GM21447 (cell line): ENCODE results near the gene RHOT2.
A peak's percentile ranks its signal among the peaks of the same experiment; 100 is the strongest.

ENCODE experiments used
- ATAC-seq: cut with Tn5 transposase; IDR thresholded peaks from one replicate; pipeline ENCODE4 v1.9.1; 2021; ENCODE audit not compliant: unreplicated experiment

Gene RHOT2

DNA sequence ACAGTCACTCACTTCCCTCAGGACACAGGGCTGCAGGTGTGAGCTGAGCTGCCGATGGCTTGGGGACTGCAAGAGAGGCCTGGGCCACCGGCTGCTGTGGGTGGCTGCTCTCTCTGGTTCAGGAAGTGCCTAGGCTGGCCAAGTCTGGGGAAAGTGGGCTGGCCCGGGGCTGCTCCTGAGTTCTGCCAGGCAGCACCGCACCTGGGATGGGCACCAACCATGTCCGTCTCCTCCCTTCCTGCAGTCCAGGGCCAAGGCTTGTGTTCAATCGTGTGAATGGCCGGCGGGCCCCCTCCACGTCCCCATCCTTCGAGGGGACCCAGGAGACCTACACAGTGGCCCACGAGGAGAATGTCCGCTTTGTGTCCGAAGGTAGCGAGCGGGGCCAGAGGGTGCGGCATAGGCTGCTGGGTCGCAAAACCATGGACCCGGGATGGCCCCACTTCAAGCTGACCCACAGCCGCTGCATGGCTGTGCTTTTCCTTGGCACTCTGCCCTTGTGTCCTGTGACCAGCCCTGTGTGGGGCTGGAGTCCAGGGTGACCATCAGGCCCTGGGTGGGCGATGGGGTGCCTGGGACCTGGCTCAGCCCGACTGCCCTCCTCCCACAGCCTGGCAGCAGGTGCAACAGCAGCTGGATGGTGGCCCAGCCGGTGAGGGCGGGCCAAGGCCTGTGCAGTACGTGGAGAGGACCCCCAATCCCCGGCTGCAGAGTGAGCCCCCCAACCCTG, 20.6 kb upstream of the RHOT2 start:
- ATAC-seq: no peak

DNA sequence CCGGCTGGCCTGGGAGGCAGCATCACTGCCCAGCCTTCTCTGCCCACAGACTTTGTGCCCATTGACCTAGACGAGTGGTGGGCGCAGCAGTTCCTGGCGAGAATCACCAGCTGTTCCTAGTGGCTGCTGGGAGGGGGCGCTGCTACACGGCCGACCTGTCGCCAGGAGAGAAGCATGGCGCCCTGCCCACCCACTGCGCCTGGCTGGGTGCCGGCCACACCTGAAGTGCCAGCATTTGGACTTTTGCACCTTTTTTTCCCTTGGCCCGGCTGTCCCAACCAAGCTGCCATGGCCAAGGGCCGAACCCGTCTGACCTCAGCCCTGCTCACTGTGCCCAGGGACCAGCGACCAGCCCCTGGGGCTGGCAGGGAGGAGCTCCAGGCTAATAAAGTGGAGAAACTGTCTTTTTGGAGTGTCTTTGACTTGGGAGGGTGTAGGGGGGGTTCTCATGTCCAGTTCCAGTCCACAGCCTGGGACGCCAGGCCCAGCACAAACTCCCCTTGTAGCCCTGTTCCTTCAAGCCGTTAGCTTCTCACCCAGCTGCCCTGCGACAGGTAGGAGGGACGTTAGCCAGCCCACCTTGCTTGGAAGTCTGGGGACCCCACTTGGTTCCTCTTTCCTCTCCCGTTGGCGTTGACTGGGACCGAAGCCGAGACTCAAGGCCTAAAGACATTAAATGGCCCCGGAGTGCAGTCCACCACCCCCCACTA, 19.7 kb upstream of the RHOT2 start:
- ATAC-seq: no peak

DNA sequence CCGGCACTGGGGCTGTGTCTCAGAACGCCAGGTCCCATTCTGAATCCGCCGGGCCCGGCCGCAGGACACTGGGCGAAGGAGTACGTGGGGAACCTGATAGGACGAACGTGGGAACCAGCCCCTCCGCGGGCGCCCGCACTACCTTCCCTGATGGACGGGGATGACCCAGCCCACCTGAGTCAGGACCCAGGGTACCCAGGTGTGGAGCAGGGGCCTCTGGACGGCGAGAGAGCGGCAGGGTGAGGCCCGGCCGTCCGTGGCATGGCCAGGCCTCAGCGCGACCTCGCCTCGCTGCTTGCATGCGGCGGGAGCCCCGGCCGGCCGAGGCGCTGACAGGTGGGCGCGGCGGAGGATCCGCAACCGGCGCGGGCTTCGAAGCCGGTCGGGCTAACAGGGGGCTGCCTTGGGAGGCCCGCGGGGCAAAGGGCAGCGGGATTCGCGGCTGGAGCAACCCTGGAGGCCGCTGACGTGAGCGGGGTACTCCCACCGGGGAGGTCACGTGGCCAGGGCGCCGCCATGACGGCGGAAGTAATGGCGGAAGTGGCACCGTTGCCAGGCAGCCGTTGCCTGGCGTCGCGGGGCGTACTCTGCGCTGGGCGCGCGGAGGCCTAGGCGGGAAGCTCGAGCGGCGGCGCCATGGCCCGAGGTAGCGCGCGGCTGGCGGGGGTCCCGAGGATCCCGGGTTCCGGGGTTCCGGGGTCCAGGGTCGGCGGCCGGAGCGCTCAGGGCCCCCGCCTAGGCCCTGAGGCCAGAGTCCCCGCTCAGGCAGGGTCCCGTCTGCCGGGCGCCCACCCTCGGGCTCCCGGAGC, 18.9 kb upstream of the RHOT2 start, which contains the start of gene WDR90:
Gene WDR90, plus strand, starts transcription at position 585 of the 809 bp plus-strand sequence. Its CDS starts 52 bp downstream, at position 637.
- peak; percentile 60 for ATAC-seq

- no peak for ATAC-seq
Observed at GRCh38 chr16:649631-650030, 18.3 kb upstream of the RHOT2 start.

DNA sequence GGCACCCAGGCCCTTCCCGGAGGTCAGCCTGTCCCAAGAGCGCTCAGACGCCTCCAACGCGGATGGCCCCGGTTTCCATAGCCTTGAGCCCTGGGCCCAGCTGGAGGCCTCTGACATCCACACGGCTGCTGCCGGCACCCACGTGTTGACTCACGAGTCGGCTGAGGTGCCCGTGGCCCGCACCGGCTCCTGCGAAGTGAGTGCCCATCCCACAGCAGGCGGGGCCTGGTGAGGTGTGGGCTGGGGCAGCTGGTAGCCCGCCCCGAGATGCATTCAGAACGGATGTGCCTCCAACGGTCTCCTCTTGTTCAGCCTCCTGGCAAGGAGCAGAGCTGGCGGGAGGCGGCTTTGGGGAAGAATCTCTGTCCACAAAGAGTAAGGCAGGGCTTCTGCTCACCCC, 16.1 kb upstream of the RHOT2 start:
- no peak for ATAC-seq

- ATAC-seq: no peak
Observed at GRCh38 chr16:652454-653305, 15.3 kb upstream of the RHOT2 start.

DNA sequence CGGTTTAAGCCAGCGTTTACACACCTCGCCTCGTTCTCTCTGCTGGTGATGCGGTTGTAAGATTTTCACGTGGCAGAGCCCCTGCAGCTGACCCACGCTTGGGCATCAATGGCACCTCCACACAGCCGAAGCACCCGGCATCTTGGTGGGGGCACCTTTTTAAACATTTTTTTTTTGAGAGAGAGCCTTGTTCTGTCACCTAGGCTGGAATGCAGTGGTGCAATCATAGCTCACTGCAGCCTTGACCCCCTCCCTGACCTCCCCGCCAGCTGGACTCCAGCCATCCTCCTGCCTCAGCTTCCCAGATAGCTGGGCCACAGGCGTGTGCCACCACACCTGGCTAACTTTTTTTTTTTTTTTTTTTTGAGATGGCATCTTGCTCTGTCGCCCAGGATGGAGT, 13.9 kb upstream of the RHOT2 start:
- no peak for ATAC-seq

- ATAC-seq: no peak
Observed at GRCh38 chr16:657487-657886, 10.4 kb upstream of the RHOT2 start.

- ATAC-seq: no peak
Observed at GRCh38 chr16:658679-659571, 9.0 kb upstream of the RHOT2 start.

DNA sequence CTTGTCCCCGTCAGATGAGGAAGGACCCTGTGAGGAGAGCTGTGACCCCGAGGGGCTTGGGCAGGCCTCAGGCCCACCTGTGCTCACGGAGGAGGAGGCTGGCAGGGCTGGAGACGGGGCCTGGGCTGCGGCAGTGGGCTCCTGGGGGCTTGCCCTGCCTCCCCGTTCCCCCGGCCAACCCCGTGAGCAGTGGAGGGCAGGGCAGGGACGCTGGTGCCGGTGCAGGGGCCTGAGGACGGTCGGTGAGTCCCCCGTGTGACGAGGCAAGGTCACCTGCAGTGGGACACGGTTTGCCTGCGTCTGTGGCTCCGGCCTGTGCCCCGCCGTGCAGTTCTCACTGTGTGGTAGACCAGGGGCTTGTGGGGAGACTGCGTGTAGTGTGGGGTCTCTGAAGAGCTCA, 8.3 kb upstream of the RHOT2 start:
- no peak for ATAC-seq

- no peak for ATAC-seq
Observed at GRCh38 chr16:660132-660458, 7.8 kb upstream of the RHOT2 start.

GRCh38 chr16:660459-661183, 7.3 kb upstream of the RHOT2 start:
- ATAC-seq: no peak

GRCh38 chr16:661184-661821, 6.6 kb upstream of the RHOT2 start:
- no peak for ATAC-seq

DNA sequence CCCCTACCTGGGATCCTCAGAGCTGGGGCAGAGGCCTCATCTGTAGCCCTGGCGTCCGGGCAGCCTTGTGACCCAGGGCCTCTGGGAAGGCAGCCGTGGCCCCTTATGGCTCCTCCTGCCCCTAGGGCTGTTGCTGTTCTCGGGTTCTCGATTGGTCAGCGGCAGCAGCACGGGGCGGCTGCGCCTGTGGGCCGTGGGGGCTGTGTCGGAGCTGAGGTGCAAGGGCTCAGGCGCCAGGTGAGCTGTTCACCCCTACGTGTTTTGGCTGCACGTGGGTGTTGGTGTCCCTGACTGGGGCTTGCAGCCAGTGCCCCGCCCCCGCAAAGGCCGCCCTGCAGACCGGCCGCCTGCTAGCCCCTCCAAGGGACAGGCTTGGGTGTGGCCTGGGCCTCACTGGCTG, 5.8 kb upstream of the RHOT2 start:
- ATAC-seq: no peak

GRCh38 chr16:662597-662996, 5.3 kb upstream of the RHOT2 start:
- ATAC-seq: no peak

GRCh38 chr16:666572-666971, 1.4 kb upstream of the RHOT2 start:
- no peak for ATAC-seq

DNA sequence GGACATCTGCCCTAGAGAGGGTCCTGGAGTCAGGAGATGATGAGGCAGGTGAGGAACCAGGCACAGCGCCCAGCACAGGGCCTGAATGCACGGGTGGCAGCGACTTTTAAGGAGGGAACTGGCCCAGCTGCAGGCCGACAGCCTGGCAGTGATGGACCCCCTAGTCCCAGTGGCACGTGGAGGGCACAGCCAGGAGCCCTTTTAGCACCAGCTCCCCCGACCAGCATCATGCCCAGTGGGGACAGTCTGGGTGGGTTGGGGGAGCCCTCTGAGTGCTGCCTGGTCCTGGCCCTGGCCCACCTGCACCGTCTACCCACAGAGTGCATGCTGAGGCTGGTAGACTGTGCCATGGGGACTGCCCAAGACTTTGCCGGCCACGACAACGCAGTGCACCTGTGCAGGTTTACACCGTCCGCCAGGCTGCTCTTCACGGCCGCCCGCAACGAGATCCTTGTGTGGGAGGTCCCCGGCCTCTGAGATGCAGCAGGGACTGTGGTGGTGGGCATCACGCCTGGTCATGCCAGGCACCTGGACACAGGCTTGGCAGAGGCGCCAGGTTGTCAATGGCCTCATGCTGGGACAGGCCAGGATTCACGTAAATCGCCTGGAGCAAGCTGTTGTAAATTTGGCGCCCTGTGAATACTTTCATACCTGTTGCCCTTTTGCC, 686 bp upstream of the RHOT2 start:
- no peak for ATAC-seq

DNA sequence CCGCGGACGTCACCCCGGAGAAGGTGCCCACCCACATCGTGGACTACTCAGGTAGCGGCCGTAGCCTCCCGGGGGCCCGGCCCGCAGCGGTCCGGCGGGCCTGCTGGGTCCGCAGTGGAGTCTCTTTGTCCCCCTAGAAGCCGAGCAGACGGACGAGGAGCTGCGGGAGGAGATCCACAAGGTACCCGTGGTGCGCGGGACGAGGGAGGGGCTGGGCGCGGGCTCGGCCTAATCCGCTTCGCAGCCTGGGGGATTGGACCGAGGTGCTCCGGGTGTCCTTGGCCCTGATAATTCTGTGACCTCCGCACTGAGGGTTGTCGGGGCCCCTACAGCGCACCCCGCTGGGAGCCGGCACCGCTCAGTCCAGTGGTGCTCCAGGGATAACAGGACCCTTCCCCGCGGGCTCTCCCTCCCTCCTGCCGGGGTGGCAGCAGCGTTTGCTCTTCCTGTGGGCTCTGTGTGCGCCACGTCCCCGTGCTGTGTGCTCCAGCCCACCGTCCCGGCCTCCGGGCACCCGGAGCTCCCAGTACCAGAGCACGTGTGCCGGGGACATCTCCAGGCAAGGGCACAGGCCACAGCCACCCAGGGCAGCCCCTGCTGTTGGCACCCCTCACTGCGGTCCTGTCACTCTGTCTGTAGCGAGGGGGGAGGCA, 713 bp downstream of the RHOT2 start:
- ATAC-seq: peak; percentile 13
